HG03045 (cell line): Measurements from ENCODE around the gene ADGRD2.
"Not testable (repeated sequence)": the region's sequence is repeated elsewhere in the genome, so short reads cannot be mapped to it uniquely, and the experiment has no call there.

Experiments
- ATAC-seq: cut with Tn5 transposase; IDR thresholded peaks from one replicate; pipeline ENCODE4 v1.9.1; 2021; ENCODE audit warnings: mild to moderate bottlenecking, moderate library complexity; ENCODE audit not compliant: unreplicated experiment

Gene ADGRD2

GRCh38 chr9:124450241-124450924 is at the start of gene ADGRD2:
Gene ADGRD2, plus strand, starts transcription at chr9:124450451. Its CDS starts 1,216 bp downstream, at chr9:124451667.
- ATAC-seq: no peak

GRCh38 chr9:124403246-124403645 is 47.0 kb upstream of the ADGRD2 start:
- no peak for ATAC-seq

- ATAC-seq: no peak
Observed at GRCh38 chr9:124409410-124409809, 40.8 kb upstream of the ADGRD2 start.

- no peak for ATAC-seq
Observed at GRCh38 chr9:124410321-124410913, 39.8 kb upstream of the ADGRD2 start.

GRCh38 chr9:124411514-124412227 is 38.6 kb upstream of the ADGRD2 start:
- no peak for ATAC-seq

- no peak for ATAC-seq
Observed at GRCh38 chr9:124412228-124412575, 38.0 kb upstream of the ADGRD2 start.

- ATAC-seq: no peak
Observed at GRCh38 chr9:124414612-124415011, 35.6 kb upstream of the ADGRD2 start.

GRCh38 chr9:124415102-124415851 is 35.0 kb upstream of the ADGRD2 start, which contains the start of gene PSMB7:
Gene PSMB7, minus strand, starts transcription at chr9:124415442. Its CDS starts 17 bp downstream, at chr9:124415425.
- peak; percentile 93 for ATAC-seq

GRCh38 chr9:124415852-124416484 is 34.3 kb upstream of the ADGRD2 start:
- ATAC-seq: no peak

- ATAC-seq: no peak
Observed at GRCh38 chr9:124419832-124420489, 30.3 kb upstream of the ADGRD2 start.

GRCh38 chr9:124420991-124421543 is 29.2 kb upstream of the ADGRD2 start:
- no peak for ATAC-seq

- no peak for ATAC-seq
Observed at GRCh38 chr9:124423155-124423554, 27.1 kb upstream of the ADGRD2 start.

GRCh38 chr9:124423591-124423990 is 26.7 kb upstream of the ADGRD2 start:
- ATAC-seq: no peak

GRCh38 chr9:124425733-124426132 is 24.5 kb upstream of the ADGRD2 start:
- ATAC-seq: not testable (repeated sequence)

GRCh38 chr9:124426361-124426760 is 23.9 kb upstream of the ADGRD2 start:
- ATAC-seq: no peak

- ATAC-seq: no peak
Observed at GRCh38 chr9:124427281-124427680, 23.0 kb upstream of the ADGRD2 start.

- ATAC-seq: no peak
Observed at GRCh38 chr9:124428751-124429529, 21.3 kb upstream of the ADGRD2 start.

- no peak for ATAC-seq
Observed at GRCh38 chr9:124429530-124429867, 20.8 kb upstream of the ADGRD2 start.

GRCh38 chr9:124436320-124436719 is 13.9 kb upstream of the ADGRD2 start:
- no peak for ATAC-seq
